HepG2 (cell line): ENCODE results near the gene CDK3. TPM values are rescaled to one million over a fixed set of nuclear protein-coding genes. Genes with fewer than 3 reads are reported as not detected.
A peak's percentile ranks its signal among the peaks of the same experiment; 100 is the strongest.

Experiments
- AKNA ChIP-seq: sonication (generic); formaldehyde crosslinking; IDR thresholded peaks from 2 replicates; pipeline ENCODE4 v1.4.0; 2020; ENCODE audit warnings: missing genetic modification reagents, borderline replicate concordance
- ARNTL ChIP-seq: sonication (generic); formaldehyde crosslinking; IDR thresholded peaks from 2 replicates; pipeline ENCODE4 v1.4.0; 2020; ENCODE audit warnings: mild to moderate bottlenecking, missing genetic modification reagents
- BRD4 ChIP-seq: sonication (generic); formaldehyde crosslinking; IDR thresholded peaks from 2 replicates; pipeline ENCODE4 v1.4.0; 2020; ENCODE audit warnings: missing genetic modification reagents
- DMTF1 ChIP-seq: sonication (generic); formaldehyde crosslinking; IDR thresholded peaks from 2 replicates; pipeline ENCODE4 v1.4.0; 2020; ENCODE audit warnings: mild to moderate bottlenecking, missing genetic modification reagents
- IKZF1 ChIP-seq: fragments of 450-650 bp; IDR thresholded peaks from 2 replicates; pipeline ENCODE4 v1.7.1; 2016
- KDM6A ChIP-seq: IDR thresholded peaks from 2 replicates; pipeline ENCODE4 v1.6.1; 2016; ENCODE audit warnings: low read depth
- MATR3 ChIP-seq: sonication (generic); formaldehyde crosslinking; IDR thresholded peaks from 2 replicates; pipeline ENCODE4 v1.4.0; 2020; ENCODE audit warnings: missing genetic modification reagents
- PATZ1 ChIP-seq: sonication (generic); formaldehyde crosslinking; IDR thresholded peaks from 2 replicates; pipeline ENCODE4 v1.4.0; 2020; ENCODE audit warnings: missing genetic modification reagents
- RBAK ChIP-seq: sonication (generic); formaldehyde crosslinking; IDR thresholded peaks from 2 replicates; pipeline ENCODE4 v1.5.1; 2020; ENCODE audit warnings: mild to moderate bottlenecking, missing genetic modification reagents
- SMAD9 ChIP-seq: sonication (generic); formaldehyde crosslinking; IDR thresholded peaks from 2 replicates; pipeline ENCODE4 v1.5.1; 2020; ENCODE audit warnings: mild to moderate bottlenecking, missing genetic modification reagents
- SP2 ChIP-seq: sonication (generic); formaldehyde crosslinking; IDR thresholded peaks from 2 replicates; pipeline ENCODE4 v1.5.1; 2020; ENCODE audit warnings: mild to moderate bottlenecking, missing genetic modification reagents
- THAP7 ChIP-seq: sonication (generic); formaldehyde crosslinking; IDR thresholded peaks from 2 replicates; pipeline ENCODE4 v1.8.1; 2023; ENCODE audit warnings: mild to moderate bottlenecking, missing genetic modification reagents
- ZBTB3 ChIP-seq: sonication (generic); formaldehyde crosslinking; IDR thresholded peaks from 2 replicates; pipeline ENCODE4 v1.4.0; 2020; ENCODE audit warnings: low read depth, mild to moderate bottlenecking, moderate library complexity, missing genetic modification reagents, borderline replicate concordance
- ZNF17 ChIP-seq: sonication (generic); formaldehyde crosslinking; IDR thresholded peaks from 2 replicates; pipeline ENCODE4 v1.5.0; 2020; ENCODE audit warnings: mild to moderate bottlenecking, missing genetic modification reagents
- ZNF672 ChIP-seq: sonication (generic); formaldehyde crosslinking; IDR thresholded peaks from 2 replicates; pipeline ENCODE4 v1.8.1; 2022; ENCODE audit warnings: missing genetic modification reagents
- ZZZ3 ChIP-seq: sonication (generic); formaldehyde crosslinking; IDR thresholded peaks from 2 replicates; pipeline ENCODE4 v1.4.0; 2020; ENCODE audit warnings: missing genetic modification reagents, mild to moderate bottlenecking, borderline replicate concordance
- polyA plus RNA-seq, 8 experiments: library from polyadenylated mRNA; depleted of rRNA in 3 of 8; stranded (reverse) in 7 of 8; unstranded in 1 of 8; fragments of >200 nt; fragmentation: Illumina TruSeq in 4 of 8; extraction: Trizol in 4 of 8; gene quantifications; 2 replicates each; pipeline versions ENCODE4 v1.2.1 to v1.2.3, GENCODE V29; 2011 to 2016; ENCODE audit warnings: low read depth in 4 of 8, missing spikeins in 1 of 8, mixed read lengths in 1 of 8; ENCODE audit not compliant: insufficient read depth in 1 of 8
- total RNA-seq, 5 experiments: library from RNA; depleted of rRNA; stranded (reverse); fragments of >200 nt; fragmentation: Illumina TruSeq; extraction: Trizol; gene quantifications; 2 replicates each; pipeline ENCODE4 v1.2.3, GENCODE V29; 2016; ENCODE audit warnings: low read depth in 1 of 5

The CDK3 gene
- total and polyA plus RNA-seq, 2 of the 13 experiments (the other 11 are each of a cell fraction or from before 2014, with no cell fraction given): 5.8 to 11.4 TPM

- TF ChIP-seq AKNA (CRISPR knock-in tag) (no peak), MATR3 (CRISPR knock-in tag) (no peak), BRD4 (CRISPR knock-in tag) (peak; percentile 68; the same call in 1 of the 2 replicates), ZNF672 (no peak), DMTF1 (no peak), SP2 (CRISPR knock-in tag) (0 out of 2 replicates have a peak, but pooled peaks have one; percentile 14), PATZ1 (CRISPR knock-in tag) (peak; percentile 70), ZBTB3 (CRISPR knock-in tag) (0 out of 2 replicates have a peak, but pooled peaks have one; percentile 52), RBAK (0 out of 2 replicates have a peak, but pooled peaks have one; percentile 31), KDM6A (CRISPR knock-in tag) (peak; percentile 94), ZZZ3 (CRISPR knock-in tag) (0 out of 2 replicates have a peak, but pooled peaks have one; percentile 39), ZNF17 (CRISPR knock-in tag) (no peak), THAP7 (CRISPR knock-in tag) (peak; percentile 71), IKZF1 (no peak), ARNTL (peak; percentile 62; the same call in 1 of the 2 replicates), SMAD9 (CRISPR knock-in tag) (no peak)
Observed at GRCh38 chr17:75996665-75997590, 3.7 kb upstream of the CDK3 start (continued).
